ENCODE data around the gene GAS2L2. TPM values are rescaled to one million over a fixed set of nuclear protein-coding genes. Genes with fewer than 3 reads are reported as not detected.

The GAS2L2 gene
- total RNA-seq, 2 experiments from 2014 or later: 0.07 TPM; not detected in 1

- Mint-ChIP-seq H3K4me1 (ENCODE audit: low read depth) (peaks cover 16% of the 10 kb centered on the region), H3K27me3 (ENCODE audit: low read depth) (no peaks in the 10 kb centered on the region), H3K4me3 (peak within 1 kb of the TSS; percentile 74), H3K27ac (peak within 1 kb of the TSS; percentile 53), H3K36me3 (ENCODE audit: low read depth) (no peaks in the 10 kb centered on the region), H3K9me3 (no peaks in the 10 kb centered on the region)
- CTCF ChIA-PET: interaction anchor here (0.5 to 2.8 kb wide), 7 partner anchors 8 to 135 kb away, joined by 3 to 16 read pairs (median 3); no protein-coding TSS in a partner anchor
- intact Hi-C loops (cut with micrococcal nuclease): no loop called here
- peak; percentile 64 for DNase-seq
These were observed 21.7 kb downstream of the GAS2L2 start, which contains the start of gene RASL10B for GRCh38 chr17:35731239-35731916. RASL10B (plus strand) TSS chr17:35731639; CDS start chr17:35735185, 3,546 bp downstream.

GRCh38 chr17:35730400-35731005 is 22.5 kb downstream of the GAS2L2 start:
- Mint-ChIP-seq H3K27ac (no peak overlapping the region), H3K4me3 (peak overlapping the region; percentile 74), H3K27me3 (ENCODE audit: low read depth) (no peaks in the 10 kb centered on the region), H3K9me3 (no peaks in the 10 kb centered on the region), H3K36me3 (ENCODE audit: low read depth) (peaks cover 4% of the 10 kb centered on the region), H3K4me1 (ENCODE audit: low read depth) (peaks cover 16% of the 10 kb centered on the region)
- DNase-seq: peak; percentile 35
- intact Hi-C loops (cut with micrococcal nuclease): no loop called here
- CTCF ChIA-PET: interaction anchor here (0.7 to 2.8 kb wide), 8 partner anchors 9 to 126 kb away, joined by 3 to 16 read pairs (median 4); no protein-coding TSS in a partner anchor

GRCh38 chr17:35729405-35729833 is 23.6 kb downstream of the GAS2L2 start:
- no peak for DNase-seq
- no peak overlapping the region for H3K27ac Mint-ChIP-seq
- no peaks in the 10 kb centered on the region for H3K9me3 Mint-ChIP-seq
- CTCF ChIA-PET: interaction anchor here (2.8 kb wide), 1 partner anchor 18 kb away, joined by 16 read pairs; no protein-coding TSS in a partner anchor
- H3K27me3 Mint-ChIP-seq (ENCODE audit: low read depth): no peaks in the 10 kb centered on the region
- H3K36me3 Mint-ChIP-seq (ENCODE audit: low read depth): peaks cover 10% of the 10 kb centered on the region
- intact Hi-C loops (cut with micrococcal nuclease): no loop called here
- peaks cover 16% of the 10 kb centered on the region for H3K4me1 Mint-ChIP-seq (ENCODE audit: low read depth)
- H3K4me3 Mint-ChIP-seq: no peak overlapping the region

GRCh38 chr17:35728551-35728950 is 24.5 kb downstream of the GAS2L2 start:
- CTCF ChIA-PET: interaction anchor here (1.0 to 1.5 kb wide), 2 partner anchors 19 to 80 kb away, joined by 4 to 7 read pairs; no protein-coding TSS in a partner anchor
- intact Hi-C loops (cut with micrococcal nuclease): no loop called here
- no peak overlapping the region for H3K4me3 Mint-ChIP-seq
- no peak overlapping the region for H3K27ac Mint-ChIP-seq
- peaks cover 16% of the 10 kb centered on the region for H3K4me1 Mint-ChIP-seq (ENCODE audit: low read depth)
- DNase-seq: no peak
- H3K9me3 Mint-ChIP-seq: no peaks in the 10 kb centered on the region
- H3K36me3 Mint-ChIP-seq (ENCODE audit: low read depth): peaks cover 14% of the 10 kb centered on the region
- H3K27me3 Mint-ChIP-seq (ENCODE audit: low read depth): no peaks in the 10 kb centered on the region

GRCh38 chr17:35727635-35728034 is 25.4 kb downstream of the GAS2L2 start:
- no peaks in the 10 kb centered on the region for H3K27me3 Mint-ChIP-seq (ENCODE audit: low read depth)
- no peak overlapping the region for H3K27ac Mint-ChIP-seq
- no peak overlapping the region for H3K4me3 Mint-ChIP-seq

GRCh38 chr17:35726953-35727460 is 26.0 kb downstream of the GAS2L2 start:
- no peak overlapping the region for H3K27ac Mint-ChIP-seq
- peaks cover 14% of the 10 kb centered on the region for H3K36me3 Mint-ChIP-seq (ENCODE audit: low read depth)
- no peaks in the 10 kb centered on the region for H3K27me3 Mint-ChIP-seq (ENCODE audit: low read depth)
- CTCF ChIA-PET: interaction anchor here (1.7 kb wide), 1 partner anchor 13 kb away, joined by 4 read pairs; no protein-coding TSS in a partner anchor
- DNase-seq: no peak
- intact Hi-C loops (cut with micrococcal nuclease): no loop called here
- no peaks in the 10 kb centered on the region for H3K9me3 Mint-ChIP-seq
- peaks cover 14% of the 10 kb centered on the region for H3K4me1 Mint-ChIP-seq (ENCODE audit: low read depth)
- H3K4me3 Mint-ChIP-seq: no peak overlapping the region

More at GRCh38 chr17:35727635-35728034, 25.4 kb downstream of the GAS2L2 start:
- Mint-ChIP-seq H3K36me3 (ENCODE audit: low read depth) (peaks cover 14% of the 10 kb centered on the region), H3K9me3 (no peaks in the 10 kb centered on the region), H3K4me1 (ENCODE audit: low read depth) (peaks cover 16% of the 10 kb centered on the region)
- CTCF ChIA-PET: interaction anchor here (0.5 to 1.7 kb wide), 4 partner anchors 12 to 435 kb away, joined by 4 to 7 read pairs (median 4); no protein-coding TSS in a partner anchor
- intact Hi-C loops (cut with micrococcal nuclease): no loop called here
- no peak for DNase-seq

GRCh38 chr17:35726127-35726952 is 26.7 kb downstream of the GAS2L2 start:
- intact Hi-C loops (cut with micrococcal nuclease): no loop called here

GRCh38 chr17:35725802-35726126 is 27.3 kb downstream of the GAS2L2 start:
- Mint-ChIP-seq H3K27me3 (ENCODE audit: low read depth) (no peaks in the 10 kb centered on the region), H3K4me3 (no peak overlapping the region), H3K27ac (no peak overlapping the region), H3K9me3 (no peaks in the 10 kb centered on the region), H3K36me3 (ENCODE audit: low read depth) (peaks cover 15% of the 10 kb centered on the region), H3K4me1 (ENCODE audit: low read depth) (peaks cover 8% of the 10 kb centered on the region)
- DNase-seq: no peak
- CTCF ChIA-PET: interaction anchor here (1.7 kb wide), 1 partner anchor 14 kb away, joined by 4 read pairs; no protein-coding TSS in a partner anchor
- intact Hi-C loops (cut with micrococcal nuclease): no loop called here

More at GRCh38 chr17:35726127-35726952, 26.7 kb downstream of the GAS2L2 start:
- H3K4me3 Mint-ChIP-seq: no peak overlapping the region
- CTCF ChIA-PET: interaction anchor here (1.7 kb wide), 1 partner anchor 13 kb away, joined by 4 read pairs; no protein-coding TSS in a partner anchor
- H3K36me3 Mint-ChIP-seq (ENCODE audit: low read depth): peaks cover 14% of the 10 kb centered on the region
- no peak overlapping the region for H3K27ac Mint-ChIP-seq
- peaks cover 14% of the 10 kb centered on the region for H3K4me1 Mint-ChIP-seq (ENCODE audit: low read depth)
- H3K9me3 Mint-ChIP-seq: no peaks in the 10 kb centered on the region
- H3K27me3 Mint-ChIP-seq (ENCODE audit: low read depth): no peaks in the 10 kb centered on the region
- no peak for DNase-seq

GRCh38 chr17:35725058-35725457 is 28.0 kb downstream of the GAS2L2 start:
- CTCF ChIA-PET: no interaction called here
- intact Hi-C loops (cut with micrococcal nuclease): no loop called here
- DNase-seq: no peak
- Mint-ChIP-seq H3K4me1 (ENCODE audit: low read depth) (peaks cover 3% of the 10 kb centered on the region), H3K27ac (no peak overlapping the region), H3K27me3 (ENCODE audit: low read depth) (no peaks in the 10 kb centered on the region), H3K4me3 (no peak overlapping the region), H3K36me3 (ENCODE audit: low read depth) (peaks cover 17% of the 10 kb centered on the region), H3K9me3 (no peaks in the 10 kb centered on the region)

GRCh38 chr17:35723735-35724134 is 29.3 kb downstream of the GAS2L2 start:
- CTCF ChIA-PET: interaction anchor here (0.6 to 2.1 kb wide), 3 partner anchors 23 to 81 kb away, joined by 3 to 5 read pairs (median 3); no protein-coding TSS in a partner anchor
- intact Hi-C loops (cut with micrococcal nuclease): no loop called here
- H3K36me3 Mint-ChIP-seq (ENCODE audit: low read depth): peaks cover 18% of the 10 kb centered on the region
- H3K9me3 Mint-ChIP-seq: no peaks in the 10 kb centered on the region
- no peaks in the 10 kb centered on the region for H3K4me1 Mint-ChIP-seq (ENCODE audit: low read depth)
- no peak overlapping the region for H3K4me3 Mint-ChIP-seq
- no peak for DNase-seq
- no peaks in the 10 kb centered on the region for H3K27me3 Mint-ChIP-seq (ENCODE audit: low read depth)
- H3K27ac Mint-ChIP-seq: no peak overlapping the region

GRCh38 chr17:35717475-35717874 is 35.6 kb downstream of the GAS2L2 start:
- Mint-ChIP-seq H3K27ac (no peak overlapping the region), H3K4me3 (no peak overlapping the region), H3K27me3 (ENCODE audit: low read depth) (no peaks in the 10 kb centered on the region), H3K9me3 (no peaks in the 10 kb centered on the region), H3K36me3 (ENCODE audit: low read depth) (peaks cover 8% of the 10 kb centered on the region), H3K4me1 (ENCODE audit: low read depth) (no peaks in the 10 kb centered on the region)
- intact Hi-C loops (cut with micrococcal nuclease): no loop called here
- DNase-seq: no peak
- CTCF ChIA-PET: interaction anchor here (0.7 to 1.1 kb wide), 3 partner anchors 17 to 232 kb away, joined by 3 to 4 read pairs (median 3); no protein-coding TSS in a partner anchor

Data from activated naive CD4-positive, alpha-beta T cell treated with anti-CD3 and anti-CD28 coated beads for 36 hours (primary cell).